NCI-H446 treated with DMSO at 0.1 percent for 48 hours (cell line): ENCODE results near the gene KLHDC3.
"Not testable (repeated sequence)": the region's sequence is repeated elsewhere in the genome, so short reads cannot be mapped to it uniquely, and the experiment has no call there.

Experiments
- DNase-seq: peaks from one replicate; lab custom pipeline; 2025; lab: John Stamatoyannopoulos, UW

KLHDC3 gene

DNA sequence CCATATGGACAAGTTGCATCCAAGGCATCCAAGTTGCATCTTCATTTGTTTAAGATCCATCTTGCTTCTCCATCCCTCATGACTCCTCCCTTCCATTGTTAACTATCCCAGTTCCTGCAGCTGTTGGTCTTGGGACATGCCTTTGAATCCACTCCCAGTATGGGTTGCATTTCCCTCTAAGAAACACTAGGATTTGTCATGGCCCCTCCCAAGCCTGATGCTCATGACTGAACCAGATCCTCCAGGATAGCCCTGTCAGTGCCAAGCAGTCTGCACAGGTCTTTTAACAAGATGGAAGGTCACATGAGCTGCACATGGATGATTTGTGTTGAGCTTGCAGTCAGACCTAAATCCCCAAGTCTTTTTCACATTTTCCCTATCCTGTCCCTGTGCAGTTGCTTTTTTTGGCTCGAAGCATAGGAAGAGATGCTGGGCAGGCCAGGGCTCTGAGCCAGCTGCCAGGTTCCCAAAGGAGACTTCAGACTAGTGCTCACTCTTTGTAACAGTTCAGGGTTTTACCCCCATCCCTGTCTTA is 25.5 kb upstream of the KLHDC3 start:
- DNase-seq: no peak

DNA sequence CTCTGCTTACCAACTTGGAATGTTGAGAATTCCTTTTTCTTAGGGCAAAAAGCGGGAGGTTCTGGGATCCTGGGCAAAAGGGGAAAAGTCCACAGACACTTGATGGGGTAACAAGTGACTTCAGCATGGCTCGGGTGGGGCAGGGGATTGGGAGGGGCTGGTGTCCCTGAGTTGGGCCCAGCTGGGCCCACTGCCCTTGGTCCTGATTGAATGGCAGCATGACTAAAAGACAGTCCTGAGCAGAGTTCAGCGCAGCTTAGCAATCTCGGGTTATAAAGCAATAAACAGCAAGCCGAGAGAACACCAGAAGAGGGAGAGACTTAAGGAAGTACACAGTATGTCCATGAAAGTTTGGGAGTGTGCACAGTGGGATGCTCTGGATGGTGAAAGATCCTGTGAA is 24.1 kb upstream of the KLHDC3 start:
- no peak for DNase-seq

DNA sequence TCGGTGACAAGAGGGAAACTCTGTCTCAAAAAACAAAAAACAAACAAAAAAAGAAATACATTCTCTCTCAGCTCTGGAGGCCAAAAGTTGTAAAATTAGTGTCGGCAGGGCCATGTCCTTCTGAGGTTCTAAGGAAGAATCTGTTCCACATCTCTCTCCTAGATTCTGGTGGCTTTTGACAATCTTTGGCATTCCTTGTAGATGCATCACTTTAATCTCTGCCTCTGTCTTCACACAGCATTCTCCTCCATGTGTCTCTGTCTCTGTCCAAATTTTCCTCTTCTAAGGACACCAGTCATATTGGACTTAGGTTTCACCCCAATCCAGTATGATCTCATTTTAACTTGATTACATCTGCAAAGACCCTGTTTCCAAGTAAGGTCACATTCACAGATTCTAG is 20.6 kb upstream of the KLHDC3 start:
- DNase-seq: no peak

DNA sequence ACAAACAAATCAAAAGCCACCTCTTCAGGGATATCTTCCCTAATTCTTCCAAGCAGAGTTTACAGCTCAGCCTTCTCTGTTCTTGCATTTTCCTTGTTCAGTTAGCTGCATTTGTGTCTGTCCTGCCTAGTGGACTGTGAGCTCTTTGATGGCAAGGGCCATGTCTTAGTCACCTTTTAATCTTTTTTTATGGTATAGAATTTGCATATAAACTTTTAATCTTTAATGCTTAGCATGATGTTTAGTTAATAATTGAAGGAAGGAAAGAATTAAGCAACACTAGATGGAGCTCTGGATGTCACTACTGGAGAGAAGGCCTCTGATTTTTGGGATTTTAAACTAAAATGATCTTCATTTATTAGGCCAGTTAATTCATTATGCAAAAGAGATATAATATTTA is 17.5 kb upstream of the KLHDC3 start:
- DNase-seq: no peak

DNA sequence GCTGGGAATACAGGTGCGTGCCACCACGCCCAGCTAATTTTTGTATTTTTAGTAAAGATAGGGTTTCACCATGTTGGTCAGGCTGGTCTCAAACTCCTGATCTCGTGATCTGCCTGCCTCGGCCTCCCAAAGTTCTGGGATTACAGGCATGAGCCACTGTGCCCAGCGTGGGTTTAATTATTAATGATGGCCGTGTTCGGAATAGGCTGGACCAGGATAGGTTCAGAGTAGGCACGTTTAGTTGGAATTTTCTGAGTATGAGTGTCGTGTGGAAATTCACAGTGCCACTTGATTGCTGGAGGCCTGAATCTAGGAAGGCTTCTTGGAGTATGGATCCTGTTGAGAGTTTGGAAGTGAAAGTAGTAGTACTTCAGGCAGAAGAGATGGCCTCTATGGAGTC is 15.8 kb upstream of the KLHDC3 start:
- not testable (repeated sequence) for DNase-seq

DNA sequence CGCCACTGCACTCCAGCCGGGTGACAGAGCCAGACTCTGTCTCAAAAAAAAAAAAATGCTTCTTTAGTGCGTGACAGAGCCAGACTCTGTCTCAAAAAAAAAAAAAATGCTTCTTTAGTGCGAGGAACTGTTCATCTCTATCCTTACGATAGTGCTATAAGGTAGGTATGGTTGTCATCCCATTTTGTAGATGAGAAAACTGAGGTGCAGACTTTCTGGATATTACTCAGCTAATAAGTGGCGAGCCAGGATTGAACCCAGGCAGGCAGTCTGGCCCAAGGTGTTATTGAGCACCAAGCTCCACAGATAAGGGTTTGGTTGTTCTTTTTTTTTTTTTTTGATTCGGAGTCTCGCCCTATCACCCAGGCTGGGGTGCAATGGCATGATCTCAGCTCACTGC is 12.2 kb upstream of the KLHDC3 start:
- DNase-seq: no peak

DNA sequence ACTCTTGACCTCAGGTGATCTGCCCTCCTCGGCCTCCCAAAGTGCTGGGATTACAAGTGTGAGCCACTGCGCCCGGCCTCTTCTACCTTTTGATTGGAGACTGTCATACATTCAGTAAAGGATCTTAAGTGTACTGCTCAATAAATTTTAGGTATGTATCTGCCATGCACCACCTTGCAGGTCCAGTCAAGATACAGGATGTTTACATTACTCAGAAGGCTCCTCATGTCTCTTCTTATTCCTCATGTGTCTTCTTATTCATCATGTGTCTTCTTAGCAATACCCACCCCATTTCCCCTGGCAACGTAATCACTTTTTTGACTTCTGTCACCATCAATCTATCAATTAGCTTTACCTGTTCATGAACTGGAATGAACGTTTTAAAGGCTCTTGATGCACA is 8.2 kb upstream of the KLHDC3 start:
- DNase-seq: no peak

DNA sequence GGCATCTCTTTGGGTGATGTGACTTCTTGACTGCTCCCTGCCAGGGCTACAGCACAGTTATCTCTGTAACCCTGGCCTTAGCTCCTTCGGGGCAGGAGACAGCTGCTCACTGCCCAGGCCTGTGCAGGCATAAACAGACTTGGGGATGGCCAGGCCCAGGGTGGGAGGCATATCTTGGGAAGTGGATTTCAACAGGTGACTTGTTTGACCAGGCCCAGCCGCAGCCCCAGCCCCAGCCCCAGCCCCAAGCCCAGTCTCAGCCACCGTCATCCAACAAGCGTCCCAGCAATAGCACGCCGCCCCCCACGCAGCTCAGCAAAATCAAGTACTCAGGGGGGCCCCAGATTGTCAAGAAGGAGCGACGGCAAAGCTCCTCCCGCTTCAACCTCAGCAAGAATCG is 7.8 kb upstream of the KLHDC3 start:
- no peak for DNase-seq

DNA sequence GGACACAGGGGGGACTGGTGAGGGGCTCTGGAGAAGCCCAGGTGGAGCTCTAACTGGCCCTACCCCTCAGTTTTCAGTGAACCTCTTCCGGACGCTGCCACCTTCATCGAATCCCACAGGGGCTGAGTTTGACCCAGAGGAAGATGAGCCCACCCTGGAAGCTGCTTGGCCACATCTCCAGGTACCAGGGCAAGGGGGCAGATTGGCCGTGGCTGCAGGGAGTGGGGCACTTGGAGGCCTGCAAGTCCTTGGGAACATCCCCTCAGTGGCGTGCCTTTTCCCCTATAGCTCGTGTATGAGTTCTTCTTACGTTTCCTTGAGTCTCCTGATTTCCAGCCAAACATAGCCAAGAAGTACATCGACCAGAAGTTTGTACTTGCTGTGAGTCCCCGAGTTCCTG is 6.9 kb upstream of the KLHDC3 start:
- DNase-seq: no peak

DNA sequence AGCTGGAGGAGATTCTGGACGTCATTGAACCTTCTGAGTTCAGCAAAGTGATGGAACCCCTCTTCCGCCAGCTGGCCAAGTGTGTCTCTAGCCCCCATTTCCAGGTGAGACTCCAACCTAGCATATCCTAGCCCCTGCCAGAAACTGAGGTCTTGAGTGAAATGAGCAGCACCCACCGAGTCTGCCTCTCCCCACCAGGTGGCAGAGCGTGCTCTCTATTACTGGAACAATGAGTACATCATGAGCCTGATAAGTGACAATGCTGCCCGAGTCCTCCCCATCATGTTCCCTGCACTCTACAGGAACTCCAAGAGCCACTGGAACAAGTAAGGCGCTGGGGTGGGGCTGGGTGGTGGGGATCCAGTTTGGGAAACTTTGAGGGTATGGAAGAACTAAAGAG is 4.9 kb upstream of the KLHDC3 start:
- no peak for DNase-seq

DNA sequence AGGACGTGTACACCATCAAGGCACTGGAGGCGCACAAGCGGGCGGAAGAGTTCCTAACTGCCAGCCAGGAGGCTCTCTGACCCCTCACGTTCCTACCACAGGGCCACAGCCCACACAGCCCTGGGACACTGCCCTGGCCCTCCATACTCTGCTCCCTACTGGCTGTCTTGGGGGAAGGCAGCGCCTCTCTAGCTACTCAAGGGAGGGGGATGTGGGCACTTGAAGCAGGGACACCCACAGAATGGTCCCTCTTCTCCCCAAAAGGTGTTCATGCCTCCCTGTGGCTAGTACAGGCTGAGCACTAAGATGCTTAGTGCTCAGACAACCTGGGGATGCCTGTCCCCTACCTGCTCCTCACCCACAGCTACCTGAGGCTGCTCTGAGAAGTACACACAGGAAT is 2.8 kb upstream of the KLHDC3 start:
- DNase-seq: no peak

DNA sequence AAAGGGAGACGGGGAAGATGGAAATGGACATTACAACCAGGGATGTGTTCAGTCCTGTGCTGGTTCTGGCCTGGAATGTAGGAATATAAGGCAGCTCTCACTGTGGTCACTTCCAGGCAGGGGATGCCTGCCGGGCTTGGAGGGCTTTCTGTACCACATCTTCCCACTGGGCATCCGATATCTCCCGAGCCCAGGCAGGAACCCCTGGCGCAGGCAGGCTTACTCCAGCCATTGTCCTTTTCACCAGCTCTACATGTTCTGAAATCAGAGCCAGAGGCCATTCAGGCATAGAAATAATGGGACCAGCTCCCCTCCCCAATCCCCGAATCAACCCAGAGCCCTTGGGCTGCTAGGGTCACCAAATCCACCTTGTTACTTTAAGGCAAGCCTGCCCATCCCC is 1.7 kb upstream of the KLHDC3 start:
- no peak for DNase-seq

DNA sequence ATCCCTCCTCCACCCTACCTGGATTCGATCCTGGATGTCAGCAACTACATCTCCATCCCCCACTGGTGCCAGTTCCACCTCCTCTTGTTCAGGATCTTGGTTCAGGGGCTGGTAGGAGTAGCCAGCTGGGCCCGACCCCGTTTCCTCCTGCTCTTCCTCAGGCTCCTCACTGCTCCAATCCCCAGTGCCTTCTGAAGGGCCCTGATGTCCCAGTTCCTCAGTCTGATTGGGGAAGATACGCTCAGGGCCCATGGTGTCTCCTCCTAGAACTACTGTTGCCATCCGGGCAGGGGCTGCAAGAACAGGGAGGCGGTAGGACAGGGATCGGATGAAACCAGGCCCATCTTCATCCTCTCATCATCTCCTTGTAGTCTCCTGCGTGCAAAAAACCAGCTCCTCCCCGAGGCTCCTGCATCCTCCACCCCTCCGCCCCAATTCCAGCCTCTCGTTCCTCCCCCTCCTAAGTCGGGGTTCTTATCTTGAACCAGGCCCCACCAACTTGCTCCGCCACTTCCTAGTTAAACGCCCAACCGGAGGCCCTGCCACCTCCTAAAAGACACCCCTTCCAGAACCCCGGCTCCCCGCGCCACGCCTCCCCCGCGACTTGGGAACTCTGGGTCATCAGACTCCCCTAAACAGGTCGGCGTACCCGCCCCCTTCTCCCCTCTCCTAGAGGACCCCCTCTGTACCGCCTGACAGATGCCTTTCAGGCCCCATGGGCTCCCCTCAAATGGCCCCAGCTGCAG is 779 bp upstream of the KLHDC3 start:
- DNase-seq: no peak

DNA sequence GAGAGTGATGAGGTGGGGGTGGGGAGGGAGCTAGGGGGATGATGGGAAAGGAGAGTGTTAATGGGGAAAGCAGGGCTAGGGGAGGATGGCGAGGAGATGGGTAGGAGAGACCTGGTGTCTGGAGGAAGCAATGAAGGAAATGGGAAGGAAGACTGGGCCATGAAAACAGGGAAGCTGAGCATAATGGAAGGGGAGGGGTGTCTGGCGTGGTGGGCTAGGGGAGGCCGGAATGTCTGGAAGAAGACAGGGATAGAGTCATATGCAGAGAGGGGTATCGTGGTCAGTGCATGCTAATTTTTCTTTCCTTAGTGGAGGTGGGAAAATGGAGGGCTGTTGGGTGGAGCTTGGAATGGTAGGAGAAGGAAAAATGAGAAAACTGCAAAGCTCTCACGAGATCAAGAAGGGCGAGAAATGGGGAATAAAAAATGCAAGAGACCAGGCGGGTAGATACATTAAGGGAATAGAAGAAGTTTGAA is 423 bp downstream of the KLHDC3 start:
- no peak for DNase-seq

DNA sequence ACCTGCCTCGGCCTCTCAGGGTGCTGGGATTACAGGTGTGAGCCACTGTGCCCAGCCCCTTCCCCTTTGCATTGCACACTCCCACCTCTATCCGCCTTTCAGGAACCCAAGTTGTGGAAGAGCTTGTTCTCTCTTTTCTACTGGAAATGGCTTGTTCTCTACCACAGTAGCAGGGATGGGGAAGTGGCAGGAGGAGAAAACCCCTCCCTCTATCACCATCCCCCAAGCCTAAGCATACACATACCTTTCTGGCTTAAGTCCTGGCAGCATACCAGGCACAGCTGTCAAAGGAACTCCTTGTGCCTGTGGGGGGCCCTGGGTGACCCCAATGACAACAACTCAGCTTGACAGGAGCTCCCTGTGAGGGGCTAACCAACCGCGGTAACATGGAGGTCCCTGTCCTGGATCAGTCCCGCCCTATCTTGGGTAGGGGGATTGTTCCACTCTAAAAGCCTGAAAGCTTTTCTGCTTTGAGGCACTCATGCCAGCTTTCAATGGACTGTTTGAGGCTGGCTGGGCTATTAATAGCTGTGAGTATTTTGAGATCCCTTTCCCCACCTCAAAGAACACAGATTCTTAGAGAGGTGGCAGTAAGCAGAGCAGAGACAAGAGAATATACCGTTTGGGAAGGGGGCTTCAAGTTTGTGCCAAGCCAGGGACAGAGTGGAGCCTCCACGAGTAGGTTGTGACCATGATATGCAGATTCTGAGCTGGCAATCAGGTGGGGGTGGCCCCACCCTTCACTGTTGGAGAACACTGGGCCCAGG is 2.3 kb downstream of the KLHDC3 start:
- no peak for DNase-seq

DNA sequence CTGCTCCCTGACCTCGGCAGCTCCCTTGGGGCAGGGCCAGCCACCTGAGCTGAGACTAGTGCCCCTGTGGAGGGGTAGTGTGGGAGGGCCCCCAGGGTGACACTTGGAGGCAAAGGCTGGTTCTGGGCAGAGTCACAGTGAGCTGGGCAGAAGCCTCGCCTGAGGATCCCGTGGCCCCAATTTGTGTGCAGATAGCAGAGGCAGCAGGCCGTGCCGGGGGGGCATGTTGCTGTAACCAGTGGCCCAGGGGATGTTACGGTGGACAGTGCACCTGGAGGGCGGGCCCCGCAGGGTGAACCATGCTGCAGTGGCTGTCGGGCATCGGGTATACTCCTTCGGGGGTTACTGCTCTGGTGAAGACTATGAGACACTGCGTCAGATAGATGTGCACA is 2.9 kb downstream of the KLHDC3 start:
- DNase-seq: no peak

DNA sequence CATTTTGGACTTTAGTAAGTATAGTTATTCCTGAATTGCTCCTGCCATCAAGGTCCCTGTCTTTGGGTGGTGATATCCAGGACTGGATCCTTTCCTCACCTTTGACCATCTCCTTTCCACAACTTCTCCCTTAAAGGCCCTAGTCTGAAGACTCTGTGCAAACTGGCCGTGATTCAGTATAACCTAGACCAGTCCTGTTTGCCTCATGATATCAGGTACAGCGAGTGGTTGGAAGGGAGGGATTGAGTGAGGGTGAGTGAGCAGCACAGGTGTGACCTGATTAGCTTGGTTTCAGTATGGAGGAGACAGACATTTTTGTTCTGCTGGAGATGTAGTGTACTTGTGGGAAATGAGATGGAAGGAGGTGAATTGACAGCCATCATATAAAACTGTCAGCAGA is 5.1 kb downstream of the KLHDC3 start:
- no peak for DNase-seq

DNA sequence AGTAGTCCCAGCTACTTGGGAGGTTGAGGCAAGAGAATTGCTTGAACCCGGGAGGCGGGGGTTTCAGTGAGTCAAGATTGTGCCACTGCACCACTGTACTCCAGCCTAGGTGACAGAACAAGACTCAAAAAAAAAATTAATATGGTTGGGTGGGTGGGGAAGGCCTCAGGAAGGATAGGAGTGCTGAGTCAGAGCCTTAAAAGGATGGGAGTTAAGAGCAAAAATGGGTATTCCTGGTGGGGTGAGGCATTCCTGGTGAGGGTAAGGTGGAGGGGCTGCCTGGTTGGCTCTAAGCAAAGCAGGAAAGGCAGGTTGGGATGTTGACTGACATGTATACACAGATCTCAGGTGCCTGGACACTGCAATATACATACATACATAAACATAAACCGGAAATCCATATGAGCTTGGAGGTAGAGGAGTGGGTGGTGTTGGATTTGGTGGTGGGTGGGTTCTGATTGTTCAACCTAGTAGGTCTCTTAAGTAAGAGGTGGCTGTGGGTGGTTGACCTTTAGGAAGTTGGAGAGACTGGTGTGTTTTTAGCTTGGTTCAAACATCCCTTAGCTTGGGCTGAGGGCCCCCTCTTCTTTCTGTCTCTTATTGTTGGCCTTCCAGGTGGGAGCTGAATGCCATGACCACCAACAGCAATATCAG is 6.1 kb downstream of the KLHDC3 start:
- DNase-seq: no peak

DNA sequence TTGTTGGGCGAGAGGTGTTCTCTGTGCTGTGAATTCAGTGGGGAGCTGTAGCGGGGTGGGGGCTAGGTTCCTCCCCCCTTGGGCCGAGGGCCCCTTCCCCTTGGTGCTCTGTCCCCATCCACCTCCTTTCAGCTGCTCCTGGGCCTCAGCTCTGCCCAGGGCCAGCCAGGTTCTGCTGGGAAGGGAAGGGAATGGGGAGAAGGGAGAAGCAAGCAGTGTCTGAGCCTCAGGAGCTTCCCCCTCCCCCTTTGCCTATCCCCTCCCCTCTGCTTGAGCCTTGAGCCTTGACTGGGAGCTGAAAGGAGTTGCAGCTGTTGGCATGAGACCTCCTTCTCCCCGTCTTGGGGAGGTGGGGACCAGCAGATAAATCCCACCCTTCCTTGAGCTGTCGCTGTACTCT is 6.8 kb downstream of the KLHDC3 start:
- DNase-seq: no peak

DNA sequence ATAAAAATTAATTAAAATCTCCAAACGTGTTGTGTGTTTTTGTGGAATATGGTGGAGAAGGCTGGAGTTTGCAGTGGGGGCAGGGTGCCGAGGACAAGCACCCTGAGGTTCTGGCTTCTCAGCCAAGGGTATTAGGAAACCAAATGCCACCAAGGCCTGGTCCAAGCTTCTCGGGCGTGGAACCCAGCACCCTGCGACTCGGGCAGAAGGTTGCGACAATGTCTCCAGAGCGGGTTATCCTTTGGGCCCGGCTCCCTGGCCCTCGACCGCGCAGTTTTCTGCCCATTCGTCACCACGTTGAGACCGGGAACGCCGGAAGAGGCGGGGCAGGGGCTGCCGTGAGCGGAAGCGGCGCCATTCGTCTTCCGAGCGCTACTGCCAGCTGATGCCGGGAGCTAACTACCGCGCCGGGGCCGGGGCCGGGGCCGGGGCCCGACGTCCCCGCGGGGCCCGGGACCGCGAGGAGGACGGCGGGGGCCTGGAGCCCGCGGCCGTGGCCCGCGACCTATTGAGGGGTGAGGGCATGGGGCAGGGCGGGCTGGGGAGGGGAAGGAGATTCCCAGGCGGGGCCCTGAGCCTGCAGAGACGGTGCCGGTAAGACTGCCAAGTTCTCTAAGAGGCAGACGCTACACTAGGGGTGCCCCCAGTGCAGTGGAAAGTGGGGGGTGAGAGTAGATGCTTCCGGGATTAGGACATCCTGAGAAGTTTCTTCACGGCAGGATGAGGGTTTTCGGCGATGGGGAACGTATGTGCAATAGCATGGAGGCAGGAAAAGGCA is 7.4 kb downstream of the KLHDC3 start, which contains the start of gene RRP36:
Gene RRP36 (plus strand): TSS at position 354 of the 778 bp plus-strand sequence. CDS start 32 bp downstream, at position 386.
- DNase-seq: peak; percentile 10

DNA sequence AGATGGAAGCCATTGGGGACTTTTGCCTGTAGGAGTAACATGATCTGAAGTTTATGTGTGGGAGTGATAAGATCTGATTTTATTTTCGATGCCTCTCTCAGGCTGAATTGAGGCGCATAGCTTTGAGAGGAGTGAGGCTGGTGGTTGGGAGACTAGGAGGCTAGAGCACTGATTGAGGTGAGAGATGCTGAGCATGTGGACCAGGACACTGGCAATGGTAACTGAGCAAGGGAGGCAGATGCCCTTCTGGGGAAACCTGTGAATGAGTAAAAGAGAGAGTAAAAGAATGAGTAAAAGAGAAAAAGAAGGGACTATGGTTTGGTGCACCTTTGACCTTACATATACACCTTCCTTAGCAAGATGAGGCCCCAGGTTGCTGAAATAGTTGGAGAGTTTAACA is 10.4 kb downstream of the KLHDC3 start:
- DNase-seq: no peak

DNA sequence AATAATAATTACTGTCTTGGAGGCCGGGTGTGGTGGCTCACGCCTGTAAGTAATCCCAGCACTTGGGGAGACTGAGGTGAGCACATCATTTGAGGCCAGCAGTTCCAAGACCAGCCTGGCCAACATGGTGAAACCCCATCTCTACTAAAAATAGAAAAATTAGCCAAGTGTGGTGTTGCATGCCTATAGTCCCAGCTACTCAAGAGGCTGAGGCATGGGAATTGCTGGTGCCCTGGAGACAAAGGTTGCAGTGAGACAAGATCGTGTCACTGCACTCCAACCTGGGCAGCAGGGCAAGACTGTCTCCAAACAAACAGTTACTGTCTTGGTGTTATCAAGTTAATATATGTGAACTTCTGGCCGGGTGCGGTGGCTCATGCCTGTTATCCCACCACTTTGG is 12.3 kb downstream of the KLHDC3 start:
- DNase-seq: no peak
